Measurements from ENCODE around the gene KIF5A. TPM values are rescaled to one million over a fixed set of nuclear protein-coding genes. Genes with fewer than 3 reads are reported as not detected.

KIF5A gene
- total and polyA plus RNA-seq, 2 of the 4 experiments (the other 2 are of a cell fraction) = 0.15 to 0.18 TPM

DNA sequence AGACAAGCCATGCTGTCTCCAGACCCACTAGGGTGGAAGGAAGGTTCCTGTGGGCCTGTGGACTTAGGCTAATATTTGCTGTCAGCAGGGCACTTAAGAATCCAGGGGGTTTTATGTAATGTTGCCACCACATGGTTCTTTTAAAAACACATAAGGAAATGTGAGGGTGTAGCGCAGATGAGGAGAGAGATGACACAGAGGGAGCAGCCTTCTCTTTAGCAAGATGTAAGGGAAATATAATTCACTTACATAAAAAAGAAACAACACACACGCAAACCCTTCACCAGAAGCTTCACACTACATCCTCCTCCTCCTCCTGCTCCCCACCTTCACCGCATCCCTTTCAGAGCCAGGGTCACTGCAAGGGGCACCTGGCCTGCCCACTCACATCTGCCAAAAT, 36.3 kb downstream of the KIF5A start:
- Histone ChIP-seq H3K56ac (ENCODE audit: extremely low read depth, insufficient read depth, low read length) (no peak overlapping the region), H2BK5ac (ENCODE audit: low read depth, low read length, poor library complexity, severe bottlenecking) (no peak overlapping the region), H3K9me1 (ENCODE audit: insufficient read depth, low read length) (peaks cover 6% of the 10 kb centered on the region; the same call in 1 of the 2 replicates), H3K18ac (ENCODE audit: low read depth, low read length) (no peak overlapping the region), H3K14ac (replicated peaks; ENCODE audit: low read depth, low read length) (no peak overlapping the region), H4K20me1 (ENCODE audit: insufficient read depth, low read length) (no peaks in the 10 kb centered on the region), H4K91ac (ENCODE audit: insufficient read depth, low read depth, low read length) (no peak overlapping the region), H3K4me2 (ENCODE audit: low read depth, low read length) (no peak overlapping the region), H3K4me3 (ENCODE audit: insufficient read depth, low read depth, low read length) (no peak overlapping the region), H3K27ac (ENCODE audit: insufficient read depth, low read length) (no peak overlapping the region), H2BK120ac (ENCODE audit: low read depth, low read length) (no peak overlapping the region), H3K36me3 (ENCODE audit: control insufficient read depth, insufficient read depth, low read length) (no peaks in the 10 kb centered on the region), H2BK20ac (ENCODE audit: low read depth, low read length) (no peak overlapping the region), H3K4ac (ENCODE audit: low read depth, low read length) (no peak overlapping the region), H2AK5ac (ENCODE audit: low read depth, low read length) (no peak overlapping the region), H3K9ac (ENCODE audit: low read depth, low read length) (no peak overlapping the region), H2AK9ac (replicated peaks; ENCODE audit: low read depth, low read length, poor library complexity) (no peak overlapping the region), H4K8ac (ENCODE audit: low read depth in 2 of 2, low read length in 2 of 2) (no peak overlapping the region), H2BK15ac (ENCODE audit: low read depth, low read length) (no peak overlapping the region), H2AFZ (replicated peaks; ENCODE audit: low read length, poor library complexity) (no peak overlapping the region), H3K27me3 (ENCODE audit: control insufficient read depth, insufficient read depth, low read length) (peaks cover 34% of the 10 kb centered on the region), H3K79me1 (ENCODE audit: low read depth in 1 of 2, low read length in 2 of 2) (peaks cover 0 to 4% of the 10 kb centered on the region in 2 experiments; a peak in 2 of 4 replicates), H3K4me1 (ENCODE audit: control insufficient read depth, insufficient read depth, low read length) (peaks cover 1% of the 10 kb centered on the region; the same call in 1 of the 2 replicates), H3K9me3 (ENCODE audit: control insufficient read depth, insufficient read depth, low read length) (no peaks in the 10 kb centered on the region), H4K5ac (ENCODE audit: low read depth, low read length) (no peak overlapping the region), H3K23ac (ENCODE audit: low read depth, low read length) (no peak overlapping the region)
- no peak for TF ChIP-seq RCOR1 (IDR thresholded peaks at IDR 0.05; ENCODE audit: insufficient replicate concordance, low read length)
- no peak for TF ChIP-seq RFX5 (IDR thresholded peaks at IDR 0.05; ENCODE audit: low read depth, low read length)
- no peak for TF ChIP-seq CEBPB (IDR thresholded peaks at IDR 0.05; ENCODE audit: low read depth, low read length)
- TF ChIP-seq NFE2L2 (IDR thresholded peaks at IDR 0.05; ENCODE audit: low read depth, low read length) = no peak
- no peak for TF ChIP-seq CHD1 (IDR thresholded peaks at IDR 0.05; ENCODE audit: low read depth, low read length)
- TF ChIP-seq BHLHE40 (IDR thresholded peaks at IDR 0.05; ENCODE audit: low read depth, low read length) = no peak
- no peak for TF ChIP-seq USF2 (IDR thresholded peaks at IDR 0.05; ENCODE audit: low read depth, low read length)
- TF ChIP-seq SMC3 (IDR thresholded peaks at IDR 0.05; ENCODE audit: low read depth, low read length) = no peak
- TF ChIP-seq MAZ (IDR thresholded peaks at IDR 0.05; ENCODE audit: borderline replicate concordance, low read depth, low read length) = no peak
- TF ChIP-seq ELK1 (IDR thresholded peaks at IDR 0.05; ENCODE audit: borderline replicate concordance, low read depth, low read length) = no peak
- TF ChIP-seq CTCF (conservative IDR thresholded peaks at IDR 0.05; ENCODE audit: low read depth, low read length) = no peak
- TF ChIP-seq MAFK (IDR thresholded peaks at IDR 0.05; ENCODE audit: low read depth, low read length) = no peak
- TF ChIP-seq MXI1 (IDR thresholded peaks at IDR 0.05; ENCODE audit: borderline replicate concordance, low read depth, low read length) = no peak
- no peak for TF ChIP-seq RAD21 (IDR thresholded peaks at IDR 0.05; ENCODE audit: low read length)
- TF ChIP-seq FOS (IDR thresholded peaks at IDR 0.05; ENCODE audit: low read depth, low read length) = no peak
- TF ChIP-seq POLR2A (IDR thresholded peaks at IDR 0.05; ENCODE audit: low read depth, low read length) = no peak
- dilution Hi-C loops (cut with HindIII; ENCODE audit: low sequenced_read_pairs, unreplicated experiment) = no loop called here
- DNase-seq (no peak), ATAC-seq (ENCODE audit: low read depth) (no peak)
- intact Hi-C loops (cut with micrococcal nuclease) = no loop called here
- in situ Hi-C loops (cut with MboI; ENCODE audit: low sequenced_read_pairs) = loop anchor here (10.0 kb wide), 1 partner anchor 149 kb away; the partner anchor contains the start of gene AGAP2
- WGBS, 2 experiments (ENCODE audit: extremely low coverage in 2 of 2, insufficient read length in 1 of 2) = 100% methylated on average over 1 of the region's 3 CpGs; no CpG with 5 or more reads in 1 of the 2 experiments
- POLR2A ChIA-PET (ENCODE audit: unreplicated experiment) = no interaction called here
- no TSS peak for BruUV-seq (replicated peaks)
- CTCF ChIA-PET = interaction anchor here (1.0 kb wide), 1 partner anchor 35 kb away, joined by 5 read pairs; no protein-coding TSS in a partner anchor
